SHP77 (cell line): Measurements from ENCODE around the gene DNAH6.
"Not testable (repeated sequence)": the region's sequence is repeated elsewhere in the genome, so short reads cannot be mapped to it uniquely, and the experiment has no call there.

ENCODE experiments used
- DNase-seq, 2 experiments: peaks; one replicate each; lab custom pipeline; 2025; lab: John Stamatoyannopoulos, UW

Gene DNAH6

DNA sequence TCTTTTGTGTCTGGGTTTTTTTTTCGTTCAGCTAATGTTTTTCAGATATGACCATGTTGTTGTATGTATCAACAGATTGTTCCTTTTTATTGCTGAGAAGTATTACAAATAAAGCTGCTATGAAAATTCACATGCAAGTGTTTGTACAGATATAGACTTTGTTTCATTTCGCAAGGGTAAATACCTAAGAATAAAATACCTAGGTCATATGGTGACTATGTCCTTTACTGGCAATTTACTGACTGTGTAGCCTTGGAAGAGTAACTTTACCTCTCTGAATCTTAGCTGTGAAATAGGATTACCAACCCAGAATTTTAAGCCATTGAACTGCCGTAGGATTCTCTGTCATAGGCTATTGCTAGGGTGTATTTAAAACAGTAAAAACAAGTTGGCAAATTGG, 19.0 kb upstream of the DNAH6 start:
- no peak for DNase-seq

DNA sequence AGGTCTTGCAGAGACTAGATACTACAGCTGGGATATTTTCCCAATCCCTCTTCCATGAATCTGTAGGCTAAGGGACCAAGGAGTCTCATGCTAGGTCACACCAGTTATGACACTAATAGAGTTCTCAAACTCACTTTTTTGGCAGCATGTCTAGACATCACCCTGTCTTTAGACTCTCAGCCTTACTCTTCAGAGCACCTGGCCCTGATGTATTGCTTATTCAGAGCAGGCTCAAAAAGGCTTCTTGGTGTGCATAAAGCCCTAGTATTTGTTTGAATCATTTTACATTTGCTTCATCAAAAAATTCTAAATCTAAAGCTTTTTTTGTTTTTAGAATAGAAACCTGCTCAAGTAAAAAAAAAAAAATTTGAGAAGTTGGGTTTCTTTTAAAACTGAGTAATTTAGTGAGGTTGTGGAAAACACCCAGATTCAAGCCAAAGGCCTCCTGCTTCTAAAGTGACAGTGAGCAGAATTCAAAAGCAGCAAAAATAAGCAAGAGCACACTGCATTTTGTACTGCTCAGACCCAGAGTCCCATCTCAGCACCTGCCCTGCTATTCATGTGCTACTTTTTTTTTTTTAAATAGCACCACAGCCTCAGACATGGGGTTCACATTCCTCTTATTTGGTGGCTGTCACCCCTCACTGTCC, 18.0 kb upstream of the DNAH6 start:
- DNase-seq, result no peak

DNA sequence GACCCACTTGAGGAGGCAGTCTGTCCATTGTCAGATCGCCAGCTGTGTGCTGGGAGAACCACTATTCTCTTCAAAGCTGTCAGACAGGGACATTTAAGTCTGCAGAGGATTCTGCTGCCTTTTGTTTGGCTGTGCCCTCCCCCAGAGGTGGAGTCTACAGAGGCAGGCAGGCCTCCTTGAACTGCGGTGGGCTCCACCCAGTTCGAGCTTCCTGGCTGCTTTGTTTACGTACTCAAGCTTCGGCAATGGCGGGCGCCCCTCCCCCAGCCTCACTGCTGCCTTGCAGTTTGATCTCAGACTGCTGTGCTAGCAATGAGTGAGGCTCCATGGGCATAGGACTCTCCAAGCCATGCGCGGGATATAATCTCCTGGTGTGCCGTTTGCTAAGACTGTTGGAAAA, 5.3 kb upstream of the DNAH6 start:
- DNase-seq, result peak; percentile 30 to 41

DNA sequence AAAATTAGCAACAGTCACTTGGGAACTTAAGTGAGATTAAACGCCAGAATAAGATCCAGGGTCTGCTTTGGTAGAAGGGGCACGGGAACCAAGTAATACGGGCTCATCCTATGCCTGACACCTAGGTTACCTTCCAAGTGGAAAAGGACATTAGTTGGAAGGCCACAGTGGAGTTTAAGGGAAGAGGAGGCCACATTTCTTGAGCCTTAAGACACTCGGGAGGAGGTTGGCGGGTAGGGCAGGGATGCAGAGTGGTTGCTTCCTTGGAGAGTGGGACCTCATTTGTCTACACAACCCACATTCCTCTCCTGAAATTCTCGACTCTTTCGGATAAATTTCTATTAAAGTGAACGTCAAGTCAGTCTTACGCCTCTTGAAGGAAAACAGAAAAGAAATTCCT, 510 bp upstream of the DNAH6 start:
- DNase-seq, result no peak

DNA sequence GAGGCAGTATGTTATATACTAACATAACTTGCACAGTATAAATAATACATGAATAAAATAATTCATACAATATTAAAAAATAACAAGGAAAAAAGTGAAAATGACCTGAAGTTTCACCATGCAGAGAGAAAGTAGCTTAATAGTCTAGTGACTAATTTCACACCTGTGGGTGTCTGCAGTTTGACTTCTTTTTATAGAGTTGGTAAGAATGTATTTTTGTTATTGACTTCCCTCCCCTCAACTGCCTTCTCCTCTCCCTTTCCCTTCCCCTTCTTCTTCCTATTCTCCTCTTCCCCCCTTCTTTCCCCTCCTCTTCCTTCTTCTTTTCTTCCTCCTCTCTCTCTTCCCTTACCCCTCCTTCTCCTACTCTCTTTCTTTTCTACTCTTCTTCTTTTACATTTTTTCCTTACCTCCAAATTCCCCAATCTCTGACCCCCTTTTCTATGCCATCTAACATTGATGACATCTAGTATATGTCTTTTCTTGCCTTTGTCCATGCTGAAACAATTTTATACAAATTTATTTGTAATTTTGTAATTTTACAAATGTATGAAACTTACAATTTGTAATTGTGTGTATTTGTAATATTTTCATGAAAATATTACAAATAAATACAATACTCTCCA, 3.1 kb downstream of the DNAH6 start:
- DNase-seq, result no peak

DNA sequence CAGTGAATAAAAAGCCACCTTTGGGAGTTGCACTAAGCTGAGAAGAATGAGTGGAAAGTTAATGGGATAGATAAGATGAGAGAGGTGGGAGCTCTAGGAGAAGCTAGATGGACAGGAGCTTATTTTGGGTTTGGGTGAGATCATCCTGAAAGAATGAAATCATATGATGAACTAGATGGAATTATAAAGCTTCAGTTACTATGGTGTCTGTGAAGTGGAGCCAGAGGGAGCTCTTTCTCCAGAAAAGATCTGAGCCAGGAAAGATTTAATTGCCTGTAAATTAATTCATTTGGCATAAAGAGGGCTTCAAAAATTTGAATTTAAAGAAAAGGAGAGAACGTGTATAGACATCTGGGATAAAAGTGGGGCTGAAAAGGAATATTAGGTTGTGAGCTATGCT, 10.3 kb downstream of the DNAH6 start:
- no peak for DNase-seq

DNA sequence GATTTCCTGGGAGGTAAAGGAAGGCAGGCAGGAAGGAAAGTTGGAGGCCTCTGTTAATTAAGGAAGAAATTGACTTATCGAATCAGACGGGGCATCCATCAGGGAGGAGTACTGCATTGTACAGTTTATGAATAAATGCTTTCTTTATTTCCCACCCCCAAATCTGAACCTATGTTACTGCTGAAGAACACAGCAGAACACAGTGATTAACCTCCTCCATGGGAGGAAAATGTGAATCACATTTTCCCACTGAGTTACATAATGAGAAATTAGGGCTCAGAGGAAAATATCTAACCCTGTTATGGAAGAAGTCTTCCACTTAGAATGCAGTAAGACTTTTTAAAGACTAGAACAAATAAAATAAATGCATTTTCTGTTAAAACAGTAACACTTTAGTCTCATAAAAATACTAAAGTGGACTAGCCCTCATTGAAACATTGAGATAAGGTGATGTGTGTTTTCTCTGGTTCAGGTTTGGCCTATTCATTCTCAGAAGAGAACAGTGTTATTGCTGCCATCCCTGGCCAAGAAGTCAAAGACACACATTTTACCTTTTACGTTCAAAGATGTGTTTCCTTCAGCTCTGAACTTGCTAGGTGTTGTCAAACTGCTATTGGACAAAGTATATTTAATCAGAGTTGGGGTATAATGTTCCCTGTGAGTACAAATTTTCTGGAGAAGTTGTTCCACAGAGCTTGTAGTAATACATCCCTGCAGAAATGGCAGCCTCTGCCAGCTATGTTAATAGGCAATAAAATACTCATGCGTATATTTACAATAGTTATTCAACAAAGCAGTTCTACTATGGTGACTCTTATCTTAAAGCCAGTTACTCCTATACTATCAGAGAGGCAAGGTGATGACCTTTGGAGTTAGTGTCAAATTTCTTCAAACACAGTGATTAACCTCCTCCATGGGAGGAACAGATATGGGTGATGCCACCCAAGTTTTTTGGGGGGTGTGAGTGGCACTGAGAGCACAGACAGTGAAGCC, 11.1 kb downstream of the DNAH6 start:
- DNase-seq, result no peak

DNA sequence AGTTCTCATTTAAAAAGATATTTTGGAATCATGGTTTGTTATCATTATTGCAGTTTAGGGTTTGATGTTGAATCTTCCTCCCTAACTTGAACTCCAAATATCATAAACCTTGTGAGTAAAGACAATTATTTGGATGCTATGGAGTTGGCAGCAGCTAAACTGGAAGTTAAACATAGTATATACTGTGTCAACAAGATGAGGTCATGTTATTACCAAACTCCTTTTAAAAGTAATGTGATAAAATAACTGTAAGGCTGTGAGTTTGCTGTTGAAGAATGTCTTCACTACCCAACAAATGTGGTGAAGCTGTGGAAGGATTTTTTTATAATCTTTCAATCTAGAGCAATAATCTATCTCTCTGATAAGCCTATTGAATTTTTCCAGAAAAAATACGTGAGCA, 16.0 kb downstream of the DNAH6 start:
- no peak for DNase-seq

DNA sequence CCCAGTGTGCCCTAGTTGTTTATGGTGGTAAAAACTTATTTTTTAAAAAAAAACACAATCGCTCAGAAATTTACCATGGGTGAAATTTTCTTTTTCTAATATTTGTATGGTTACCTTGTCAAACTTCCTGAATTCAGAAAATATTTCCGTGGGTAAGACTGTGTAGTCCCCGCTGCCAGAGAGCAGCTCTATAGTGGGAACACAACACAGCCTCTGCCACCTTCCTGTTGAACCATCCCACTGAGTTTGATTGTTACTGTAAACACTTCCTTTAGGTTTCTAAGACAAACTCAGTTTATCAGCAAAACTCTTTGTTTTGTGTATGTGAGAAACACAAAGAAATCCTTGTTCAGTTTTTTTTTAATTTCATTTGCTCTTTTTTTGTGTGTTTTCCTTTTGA, 17.9 kb downstream of the DNAH6 start:
- DNase-seq, result no peak

DNA sequence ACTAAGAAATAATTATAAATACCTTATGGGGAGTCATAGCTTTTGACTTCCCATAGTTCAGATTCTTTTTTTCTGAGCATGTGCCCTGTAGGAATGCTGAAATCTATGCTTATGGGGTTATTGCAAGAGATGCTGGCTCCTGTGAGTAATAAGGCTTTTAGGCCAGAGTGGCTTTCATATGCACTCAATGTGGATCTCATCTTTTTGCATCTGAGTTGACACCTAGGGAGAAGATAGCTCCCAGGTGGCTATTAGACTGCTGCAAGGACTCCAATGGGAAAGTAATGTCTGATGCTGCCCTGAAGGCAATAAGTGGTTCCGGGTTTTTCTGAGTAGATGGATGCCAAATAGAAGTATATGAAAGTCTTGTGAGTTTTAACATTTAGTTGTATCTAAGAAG, 21.0 kb downstream of the DNAH6 start:
- DNase-seq, result no peak

DNA sequence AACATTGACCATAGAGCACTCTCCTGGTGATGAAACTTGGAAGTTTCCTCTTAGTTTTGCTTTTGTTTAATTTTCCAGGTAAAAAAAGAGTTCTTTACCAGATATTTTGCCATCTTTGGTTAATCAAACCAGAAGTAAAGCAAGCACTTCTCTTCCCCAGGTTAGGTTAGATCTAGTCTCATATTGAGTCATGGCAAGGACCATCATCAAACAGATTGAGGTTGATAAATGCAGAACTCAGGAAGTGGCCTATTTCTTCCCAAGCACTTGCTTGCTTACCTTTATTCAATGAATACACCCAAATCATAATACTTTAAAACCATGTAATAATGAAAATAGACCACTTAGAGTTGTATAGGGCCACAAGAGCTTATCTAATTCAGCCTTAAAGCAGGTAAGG, 23.4 kb downstream of the DNAH6 start:
- no peak for DNase-seq

DNA sequence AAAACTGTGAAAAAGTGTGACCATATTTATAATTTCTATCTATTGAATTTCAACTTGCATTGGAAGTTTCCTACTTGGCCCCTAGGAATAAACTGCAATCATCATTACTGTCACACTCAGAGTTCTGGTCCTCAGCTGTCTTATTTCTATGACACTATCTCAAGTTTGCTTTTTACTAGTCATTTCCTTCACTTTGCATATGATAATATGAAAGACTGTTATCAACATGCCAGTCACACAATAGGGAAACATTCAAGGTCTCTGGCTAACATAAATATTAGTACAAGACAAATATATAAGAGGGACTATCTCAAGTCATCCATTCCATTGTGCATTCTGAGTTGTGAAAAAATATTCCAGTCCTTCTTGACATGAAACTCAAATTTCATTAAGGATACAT, 28.7 kb downstream of the DNAH6 start:
- no peak for DNase-seq

DNA sequence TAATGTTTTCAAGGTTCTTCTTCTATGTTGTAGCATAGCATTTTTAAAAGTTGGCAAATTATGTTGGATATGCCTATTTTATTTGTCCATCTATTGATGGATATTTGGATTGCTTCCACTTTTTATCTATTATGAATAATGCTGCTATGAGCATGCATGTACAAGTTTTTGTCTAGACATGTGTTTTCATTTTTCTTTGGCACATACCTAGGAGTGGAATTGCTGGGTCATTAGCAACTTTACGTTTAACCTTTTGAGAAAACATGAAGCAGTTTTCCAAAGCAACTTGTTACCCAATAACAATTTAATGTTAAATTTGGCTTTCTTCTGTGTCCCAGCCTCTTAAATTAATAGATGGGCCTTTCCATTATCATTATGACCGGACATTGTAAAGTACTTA, 30.3 kb downstream of the DNAH6 start:
- no peak for DNase-seq

DNA sequence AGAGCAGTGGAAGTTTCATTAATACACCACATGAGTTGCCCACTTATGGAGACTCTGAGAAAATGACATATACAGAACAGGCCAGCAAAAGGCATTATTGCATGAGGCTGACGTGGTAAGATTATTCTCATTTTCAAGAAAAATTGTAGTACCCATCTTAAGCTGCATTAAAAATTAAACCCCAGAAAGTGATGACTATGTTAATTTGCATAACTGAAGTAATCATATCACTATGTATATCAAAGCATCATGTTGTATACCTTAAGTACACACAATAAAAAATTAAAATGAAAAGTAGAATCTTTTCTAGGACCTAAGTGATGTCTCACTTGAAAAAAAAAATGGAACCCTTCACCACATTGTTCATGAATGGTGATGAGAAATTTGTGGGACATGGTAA, 32.0 kb downstream of the DNAH6 start:
- no peak for DNase-seq

DNA sequence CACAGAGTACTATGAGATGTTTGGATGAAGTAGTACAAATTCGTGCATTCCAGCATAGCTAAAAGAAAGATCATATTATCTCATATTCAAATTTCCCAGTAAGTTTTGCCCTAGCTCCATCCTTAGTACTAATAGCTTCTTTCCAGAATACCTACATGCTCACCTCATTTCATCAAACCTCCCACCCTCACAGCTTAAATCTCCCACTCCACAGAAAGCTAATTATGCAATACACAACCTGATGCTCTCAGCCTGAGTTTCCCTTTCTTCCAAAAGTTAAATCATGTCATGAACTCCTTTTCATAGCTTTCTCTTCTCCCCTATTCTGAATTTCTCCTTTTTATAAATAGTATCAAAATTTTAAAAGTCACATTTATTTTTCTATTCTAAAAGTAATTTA, 34.6 kb downstream of the DNAH6 start:
- DNase-seq, result no peak

DNA sequence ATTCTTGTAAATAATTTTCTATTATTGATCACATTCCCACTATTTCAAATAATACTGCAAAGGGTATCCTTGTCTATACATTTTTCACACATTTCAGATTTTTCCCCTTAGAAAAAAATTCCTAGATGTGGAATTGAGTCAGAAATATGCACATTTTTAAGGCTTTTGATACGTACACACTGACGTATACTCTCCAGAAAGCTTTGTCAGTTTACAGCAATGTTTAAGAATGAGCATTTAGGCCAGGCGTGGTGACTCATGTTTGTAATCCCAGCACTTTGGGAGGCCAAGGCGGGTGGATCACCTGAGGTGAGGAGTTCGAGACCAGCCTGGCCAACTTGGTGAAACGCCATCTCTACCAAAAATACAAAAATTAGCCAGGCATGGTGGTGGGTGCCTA, 35.2 kb downstream of the DNAH6 start:
- not testable (repeated sequence) for DNase-seq

DNA sequence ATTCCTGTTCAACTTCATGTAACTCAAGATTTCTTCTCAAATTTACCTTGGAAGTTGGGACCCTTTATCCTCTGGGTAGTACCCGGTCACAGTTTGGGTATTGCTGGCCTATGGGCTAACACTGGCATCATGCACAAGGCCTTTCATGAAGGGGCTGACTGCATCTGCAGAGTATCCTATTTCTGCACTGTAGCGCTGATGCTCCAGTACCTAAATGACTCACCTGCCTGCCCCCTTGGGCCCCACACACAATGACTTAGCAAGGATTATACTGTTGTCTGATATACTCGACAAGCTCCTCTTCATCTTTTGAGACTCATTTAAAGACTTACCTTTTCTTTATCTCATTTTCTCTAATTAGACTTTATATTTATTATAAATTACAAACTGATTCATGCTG, 39.9 kb downstream of the DNAH6 start:
- DNase-seq, result no peak

DNA sequence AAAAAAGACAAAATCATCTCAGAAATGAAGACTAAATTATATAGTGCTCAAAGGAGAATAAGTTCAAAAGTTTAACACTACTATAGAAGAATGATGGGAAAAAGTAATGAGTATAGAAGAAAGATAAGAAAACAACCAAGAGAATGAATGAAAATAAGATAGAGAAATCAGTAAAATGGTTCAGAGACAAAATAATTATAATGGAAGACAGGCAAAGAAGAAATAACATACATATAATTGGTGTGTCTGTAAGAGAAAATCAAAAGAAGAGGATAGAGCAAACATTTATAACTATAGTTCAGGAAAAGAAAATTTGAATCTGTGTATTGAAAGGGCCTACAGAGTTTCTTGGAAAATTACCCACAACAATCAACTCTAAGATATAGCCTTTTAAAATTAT, 43.5 kb downstream of the DNAH6 start:
- DNase-seq, result no peak

DNA sequence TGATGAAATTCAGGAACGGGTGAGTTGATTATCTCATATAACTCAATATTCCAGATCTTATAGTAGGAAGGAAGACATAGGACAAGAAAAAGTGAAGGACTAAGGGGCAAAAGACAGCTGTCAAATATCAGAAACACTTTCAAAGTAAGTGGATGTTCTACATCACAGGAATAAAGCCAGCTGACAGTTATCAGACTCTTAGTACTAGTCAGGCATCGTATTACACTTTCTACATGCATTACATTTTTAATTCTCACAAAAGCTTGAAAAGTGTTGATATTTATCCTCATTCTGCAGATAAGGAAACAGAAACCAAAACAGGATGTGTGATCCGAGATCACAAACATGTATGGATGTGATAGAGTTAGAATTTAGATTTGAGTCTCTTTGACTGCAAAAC, 63.4 kb downstream of the DNAH6 start:
- no peak for DNase-seq

DNA sequence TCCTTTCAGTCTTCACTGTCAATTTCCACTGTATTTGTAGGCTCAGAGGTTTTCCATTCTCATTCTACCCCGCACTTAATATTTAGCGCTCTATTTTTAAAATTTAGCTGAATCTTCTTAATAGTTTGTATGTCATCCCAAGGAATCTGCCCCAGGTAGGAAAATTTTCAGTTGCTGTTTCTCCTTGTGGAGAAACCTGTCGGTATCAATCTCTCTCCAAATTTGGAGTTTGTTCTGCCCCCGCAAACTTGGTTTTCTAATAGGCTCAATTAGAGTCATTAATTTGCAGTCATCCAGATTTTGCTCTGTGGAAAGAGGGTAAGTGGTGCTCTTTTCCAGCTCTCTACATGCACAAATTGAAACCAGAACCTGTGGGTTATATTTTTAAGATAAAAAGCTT, 87.6 kb downstream of the DNAH6 start:
- DNase-seq, result no peak

DNA sequence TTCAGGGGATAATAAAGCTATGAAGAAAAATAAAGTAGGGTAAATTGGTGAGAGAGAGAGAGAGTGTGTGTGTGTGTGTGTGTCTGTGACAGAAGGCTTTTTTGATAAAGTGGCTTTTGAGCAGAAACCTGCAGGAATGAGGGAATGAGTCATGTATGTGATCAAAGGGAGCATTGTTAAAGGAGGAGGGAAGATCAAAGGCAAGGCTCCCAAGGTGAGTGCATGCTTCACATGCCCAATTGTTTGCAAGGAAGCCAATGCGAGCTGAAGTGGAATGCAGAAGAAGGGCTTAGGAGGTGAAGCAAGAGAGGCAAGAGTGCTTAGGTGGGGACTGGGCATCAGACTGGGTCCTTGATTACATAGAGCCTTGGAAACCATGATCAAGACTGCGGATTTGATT, 96.8 kb downstream of the DNAH6 start:
- no peak for DNase-seq

DNA sequence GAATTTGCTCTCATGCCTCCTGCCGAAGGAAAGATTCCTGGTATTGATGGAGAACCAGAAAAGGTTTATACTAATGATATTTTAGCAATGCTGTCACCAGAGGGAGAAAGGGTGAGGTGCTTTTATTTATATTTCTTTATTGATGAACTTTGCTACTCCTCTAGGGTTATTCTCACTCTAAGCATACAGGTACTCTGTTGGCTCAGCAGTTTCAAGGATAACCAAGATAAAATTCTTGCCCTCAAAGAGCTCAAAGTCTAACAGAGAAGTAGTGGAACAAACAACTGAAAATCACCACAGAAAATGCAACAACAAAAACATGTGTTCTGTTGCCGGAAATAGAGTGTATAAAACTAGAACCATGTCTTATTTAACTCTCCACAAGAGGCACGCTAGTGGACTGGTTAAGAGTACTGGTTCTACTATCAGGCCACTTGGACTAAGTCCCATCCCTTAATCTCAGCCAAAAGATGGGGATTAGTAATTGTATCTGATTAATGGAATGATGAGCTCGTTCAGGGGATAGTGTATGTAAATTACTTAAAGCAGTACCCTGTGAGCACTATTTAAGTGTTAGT, 103.6 kb downstream of the DNAH6 start:
- DNase-seq, result no peak

DNA sequence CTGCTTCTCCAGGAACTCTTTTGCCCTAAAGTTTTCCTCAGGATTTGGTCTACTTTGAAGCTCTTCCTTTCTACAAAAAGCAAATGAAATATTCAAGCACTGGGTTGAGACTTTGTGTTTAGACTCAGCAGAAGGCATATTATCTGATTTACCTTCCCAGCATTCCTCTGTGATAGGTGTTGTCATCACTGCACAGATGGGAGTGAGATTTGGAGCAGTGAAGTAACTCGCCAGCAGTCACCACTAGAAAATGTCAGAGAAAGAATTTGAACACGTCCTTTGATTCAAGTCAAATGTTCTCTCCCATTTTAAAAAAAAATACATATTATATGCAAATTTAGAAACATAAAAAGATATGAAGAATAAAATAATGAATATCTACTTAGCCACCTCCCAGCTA, 112.2 kb downstream of the DNAH6 start:
- no peak for DNase-seq
